Astrocyte of the spinal cord (primary cell): ENCODE measurements around the gene PTPN14.

Source experiments
- DNase-seq: peaks from one replicate; pipeline ENCODE4 v3.0.0; 2011; ENCODE audit warnings: low read depth, low spot score
- H3K4me3 ChIP-seq: 2 replicates; pipeline ENCODE4 v1.5.1; 2011; ENCODE audit warnings: low read depth, mild to moderate bottlenecking, low read length, moderate library complexity
- in situ Hi-C: cut with HindIII; loops from 2 replicates; pipeline ENCODE4 v1.10.0; 2017; ENCODE audit warnings: low sequenced_read_pairs
- TF ChIP-seq, protein P1 (sequence below): IDR thresholded peaks from 2 replicates; pipeline ENCODE4 v1.5.1; 2012; ENCODE audit warnings: low read depth, mild to moderate bottlenecking, low read length, inconsistent platforms

The PTPN14 gene

DNA sequence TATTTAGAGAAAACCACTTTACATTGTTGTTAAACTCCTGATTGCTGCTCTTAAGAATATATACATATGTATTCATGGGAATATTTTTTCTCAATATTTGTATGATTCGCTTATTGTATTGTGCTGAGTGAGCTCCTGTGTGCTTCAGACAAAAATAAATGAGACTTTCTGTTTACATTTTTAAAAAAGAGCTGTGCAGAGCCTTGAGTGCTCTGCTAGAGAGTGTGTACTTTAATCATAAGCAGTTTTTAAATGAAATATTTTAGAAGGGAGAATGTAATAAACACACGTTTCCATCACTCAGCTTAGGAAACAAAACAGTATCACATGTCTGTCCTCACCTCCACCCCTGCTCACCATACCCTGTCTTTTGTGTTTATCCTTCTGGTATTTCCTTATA lies 9.7 kb downstream of the PTPN14 start:
- no peak for DNase-seq
- in situ Hi-C loops = no loop called here
- TF ChIP-seq, protein P1, sequence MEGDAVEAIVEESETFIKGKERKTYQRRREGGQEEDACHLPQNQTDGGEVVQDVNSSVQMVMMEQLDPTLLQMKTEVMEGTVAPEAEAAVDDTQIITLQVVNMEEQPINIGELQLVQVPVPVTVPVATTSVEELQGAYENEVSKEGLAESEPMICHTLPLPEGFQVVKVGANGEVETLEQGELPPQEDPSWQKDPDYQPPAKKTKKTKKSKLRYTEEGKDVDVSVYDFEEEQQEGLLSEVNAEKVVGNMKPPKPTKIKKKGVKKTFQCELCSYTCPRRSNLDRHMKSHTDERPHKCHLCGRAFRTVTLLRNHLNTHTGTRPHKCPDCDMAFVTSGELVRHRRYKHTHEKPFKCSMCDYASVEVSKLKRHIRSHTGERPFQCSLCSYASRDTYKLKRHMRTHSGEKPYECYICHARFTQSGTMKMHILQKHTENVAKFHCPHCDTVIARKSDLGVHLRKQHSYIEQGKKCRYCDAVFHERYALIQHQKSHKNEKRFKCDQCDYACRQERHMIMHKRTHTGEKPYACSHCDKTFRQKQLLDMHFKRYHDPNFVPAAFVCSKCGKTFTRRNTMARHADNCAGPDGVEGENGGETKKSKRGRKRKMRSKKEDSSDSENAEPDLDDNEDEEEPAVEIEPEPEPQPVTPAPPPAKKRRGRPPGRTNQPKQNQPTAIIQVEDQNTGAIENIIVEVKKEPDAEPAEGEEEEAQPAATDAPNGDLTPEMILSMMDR = no peak
- H3K4me3 ChIP-seq = no peak overlapping the region

DNA sequence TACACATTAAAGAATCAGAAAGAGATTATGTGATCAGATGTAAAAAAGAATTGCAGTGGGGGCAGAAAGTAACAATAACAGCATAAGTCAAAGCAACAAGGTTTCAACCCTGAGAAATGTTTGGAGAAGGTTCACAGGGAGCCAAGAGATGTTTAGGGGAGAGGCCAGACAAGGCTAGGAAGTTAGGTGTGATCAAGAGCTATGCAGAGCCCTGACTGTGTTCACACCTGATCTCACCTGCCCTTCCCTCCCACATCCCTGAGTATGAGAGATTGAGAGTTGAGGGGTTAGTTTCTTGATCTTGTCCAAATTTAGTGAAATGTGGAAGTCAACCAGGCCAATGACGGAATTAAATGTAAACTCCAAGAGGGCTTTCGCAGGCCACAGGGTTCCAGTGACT lies 10.2 kb downstream of the PTPN14 start:
- TF ChIP-seq, protein P1 = no peak
- no peak overlapping the region for H3K4me3 ChIP-seq
- in situ Hi-C loops = no loop called here
- no peak for DNase-seq

DNA sequence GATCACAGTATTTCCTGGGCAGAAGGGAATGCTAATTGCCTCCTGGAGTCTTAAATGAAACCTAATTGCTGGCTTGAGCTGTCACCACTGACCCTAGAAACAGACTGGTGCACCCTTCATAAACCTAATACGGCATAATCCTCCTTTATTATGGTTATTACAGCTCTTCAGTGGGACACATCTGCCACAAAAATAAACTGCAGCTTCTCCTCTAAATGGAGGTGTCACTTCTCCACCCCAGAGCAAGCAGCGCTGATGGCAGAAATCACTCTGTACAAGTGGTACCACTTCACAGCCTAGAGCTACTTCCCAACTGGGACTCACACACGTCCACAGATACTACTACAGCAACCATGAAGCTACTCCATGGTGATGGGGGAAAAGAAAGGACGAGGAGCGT lies 11.1 kb downstream of the PTPN14 start:
- DNase-seq = no peak
- no peak overlapping the region for H3K4me3 ChIP-seq
- TF ChIP-seq, protein P1 = no peak
- in situ Hi-C loops = no loop called here

DNA sequence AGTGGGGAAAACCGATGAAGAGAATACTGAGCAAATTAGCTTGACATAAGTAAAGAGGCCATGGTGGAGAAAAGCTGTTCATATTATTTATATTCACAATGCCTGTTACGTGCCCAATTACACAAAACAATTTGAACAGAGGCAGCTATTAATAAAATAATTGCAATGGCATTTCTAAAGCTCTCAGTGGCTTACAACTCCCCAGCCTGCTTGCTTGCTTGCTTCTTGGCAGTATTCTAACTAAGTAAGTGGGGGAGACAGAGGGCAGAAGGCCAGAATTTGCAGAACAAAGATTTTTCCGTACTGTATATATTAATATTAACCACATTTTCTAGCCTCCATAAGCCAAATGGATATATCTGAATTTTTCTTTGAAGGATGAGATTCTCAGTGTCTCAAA lies 12.9 kb downstream of the PTPN14 start:
- TF ChIP-seq, protein P1 = no peak
- H3K4me3 ChIP-seq = no peak overlapping the region
- in situ Hi-C loops = no loop called here
- DNase-seq = no peak

DNA sequence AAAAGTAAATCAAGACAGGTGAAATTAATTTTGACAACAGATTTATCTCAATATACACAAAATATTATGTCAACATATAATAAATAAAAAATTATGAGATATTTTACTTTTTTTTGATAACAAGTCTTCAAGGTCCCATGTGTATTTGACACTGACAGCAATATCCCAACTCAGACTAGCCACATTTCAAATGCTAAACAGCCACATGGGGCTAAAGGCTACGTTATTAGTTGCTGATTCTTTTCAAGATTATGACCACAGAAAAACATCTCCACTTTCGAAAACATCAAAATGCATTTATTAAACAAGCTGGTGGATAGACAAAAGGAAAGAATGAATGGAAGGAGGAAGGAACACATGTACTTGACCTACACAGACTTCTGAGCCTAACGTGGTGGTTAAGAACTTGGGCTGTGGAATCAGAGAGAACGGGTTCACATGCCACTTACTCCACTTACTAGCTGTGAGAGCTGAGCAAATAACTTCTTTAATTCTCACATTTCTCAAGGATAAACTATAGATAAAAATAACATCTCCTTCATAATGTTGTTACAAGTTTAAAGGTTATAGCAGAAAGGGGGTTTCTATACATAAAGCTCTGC lies 13.4 kb downstream of the PTPN14 start:
- in situ Hi-C loops = no loop called here
- no peak overlapping the region for H3K4me3 ChIP-seq
- DNase-seq = no peak
- TF ChIP-seq, protein P1 = no peak

DNA sequence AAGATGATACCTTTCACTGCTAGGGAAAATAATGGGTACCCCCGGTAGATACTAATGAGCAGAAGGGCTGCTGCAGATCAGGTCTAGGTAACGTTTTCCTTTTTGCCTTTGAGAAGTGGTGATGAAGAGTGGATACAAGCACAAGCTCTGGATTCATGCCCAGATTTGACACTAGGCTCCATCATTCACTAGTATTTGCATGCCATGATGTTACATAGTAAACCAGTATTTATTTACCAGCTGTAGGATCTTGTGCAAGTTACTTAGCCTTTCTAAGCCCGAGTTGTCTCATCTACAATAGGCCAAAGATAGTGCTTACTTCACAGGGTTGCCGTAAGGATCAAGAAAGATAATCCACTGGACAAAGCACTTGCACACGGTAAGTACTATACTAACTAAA lies 14.2 kb downstream of the PTPN14 start:
- no peak for DNase-seq
- TF ChIP-seq, protein P1 = no peak
- in situ Hi-C loops = no loop called here
- H3K4me3 ChIP-seq = no peak overlapping the region

DNA sequence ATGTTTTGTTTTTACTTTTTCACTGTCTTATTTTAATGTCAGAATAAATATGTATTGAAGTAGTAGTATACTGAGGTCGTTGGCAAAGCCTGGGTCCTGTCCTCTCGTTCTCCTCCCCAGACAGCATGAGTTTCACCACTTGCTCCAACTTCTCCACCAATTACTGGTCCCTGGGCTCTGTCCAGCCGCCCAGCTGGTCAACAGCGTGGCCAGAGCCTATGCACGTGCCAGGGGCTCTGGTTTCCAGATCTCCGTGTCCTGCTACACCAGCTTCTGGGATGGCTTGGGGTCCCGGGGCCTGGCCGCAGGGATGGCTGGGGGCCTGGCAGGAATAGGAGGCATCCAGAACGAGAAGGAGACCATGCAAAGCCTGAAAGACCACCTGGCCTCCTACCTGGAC lies 19.3 kb downstream of the PTPN14 start:
- TF ChIP-seq, protein P1 = no peak
- no peak for DNase-seq
- in situ Hi-C loops = no loop called here
- H3K4me3 ChIP-seq = no peak overlapping the region
